Mesendoderm (in vitro differentiated cells): ENCODE results near the gene TIMP3.

Source experiments
- DNase-seq: peaks from one replicate; pipeline ENCODE4 v3.0.0; 2013
- H2AK5ac ChIP-seq: 2 replicates; pipeline ENCODE4 v1.6.1; 2013; ENCODE audit warnings: low read length, inconsistent platforms
- H2BK120ac ChIP-seq: 2 replicates; pipeline ENCODE4 v1.6.1; 2013; ENCODE audit warnings: low read depth, mild to moderate bottlenecking, low read length, moderate library complexity, mixed read lengths
- H2BK15ac ChIP-seq: replicated peaks from 2 replicates; pipeline ENCODE4 v1.6.1; 2013; ENCODE audit warnings: low read depth, mild to moderate bottlenecking, moderate library complexity
- H2BK5ac ChIP-seq: 2 replicates; pipeline ENCODE4 v1.6.1; 2013; ENCODE audit warnings: low read length, inconsistent platforms
- H3K18ac ChIP-seq: 2 replicates; pipeline ENCODE4 v1.6.1; 2013; ENCODE audit warnings: mild to moderate bottlenecking, low read length, mixed read lengths
- H3K23ac ChIP-seq: one replicate; pipeline ENCODE4 v1.6.1; 2013; ENCODE audit warnings: low read length
- H3K27ac ChIP-seq: 2 replicates; pipeline ENCODE4 v1.5.1; 2013; ENCODE audit warnings: low read depth, mild to moderate bottlenecking, inconsistent platforms, low read length, moderate library complexity
- H3K27me3 ChIP-seq: 2 replicates; pipeline ENCODE4 v1.6.1; 2013; ENCODE audit warnings: low read length, control low read depth, mild to moderate bottlenecking, inconsistent platforms; ENCODE audit not compliant: insufficient read depth, poor library complexity
- H3K36me3 ChIP-seq: 2 replicates; pipeline ENCODE4 v1.6.1; 2013; ENCODE audit warnings: low read length, inconsistent platforms; ENCODE audit not compliant: control insufficient read depth, insufficient read depth
- H3K4ac ChIP-seq: one replicate; pipeline ENCODE4 v1.6.1; 2013; ENCODE audit warnings: low read depth, mild to moderate bottlenecking, low read length, moderate library complexity
- H3K4me1 ChIP-seq: 2 replicates; pipeline ENCODE4 v1.6.1; 2013; ENCODE audit warnings: low read depth, low read length, inconsistent platforms; ENCODE audit not compliant: control insufficient read depth
- H3K4me2 ChIP-seq: 2 replicates; pipeline ENCODE4 v1.6.1; 2013; ENCODE audit warnings: low read length
- H3K4me3 ChIP-seq: 2 replicates; pipeline ENCODE4 v1.5.1; 2013; ENCODE audit warnings: mild to moderate bottlenecking, low read length
- H3K56ac ChIP-seq: one replicate; pipeline ENCODE4 v1.6.1; 2013; ENCODE audit warnings: low read length
- H3K79me1 ChIP-seq: 2 replicates; pipeline ENCODE4 v1.6.1; 2013; ENCODE audit warnings: low read length, inconsistent platforms
- H3K79me2 ChIP-seq: 2 replicates; pipeline ENCODE4 v1.6.1; 2013; ENCODE audit warnings: mild to moderate bottlenecking, low read length; ENCODE audit not compliant: control insufficient read depth, insufficient read depth
- H3K9ac ChIP-seq: 2 replicates; pipeline ENCODE4 v1.6.1; 2013; ENCODE audit warnings: low read length, inconsistent platforms
- H4K5ac ChIP-seq: one replicate; pipeline ENCODE4 v1.6.1; 2013; ENCODE audit warnings: low read length
- H4K8ac ChIP-seq: one replicate; pipeline ENCODE4 v1.6.1; 2013; ENCODE audit warnings: low read depth, mild to moderate bottlenecking, control low read depth, low read length, moderate library complexity
- WGBS: extraction: QIAGEN DNeasy Blood & Tissue Kit; methylation state at CpG from one replicate; pipeline ENCODE4 v1.1.7; 2013; ENCODE audit warnings: low lambda C conversion rate, missing lambda C conversion rate; ENCODE audit not compliant: insufficient coverage; ENCODE audit errors: extremely low coverage; 5-methylcytosine and 5-hydroxymethylcytosine counted together

Gene TIMP3

GRCh38 chr22:32896891-32897290, 95.4 kb downstream of the TIMP3 start:
- Histone ChIP-seq H3K27ac (no peak overlapping the region), H3K23ac (no peak overlapping the region), H4K8ac (no peak overlapping the region), H3K79me1 (no peaks in the 10 kb centered on the region), H3K4me3 (no peak overlapping the region), H3K4me2 (no peak overlapping the region), H3K4me1 (no peaks in the 10 kb centered on the region), H3K27me3 (no peaks in the 10 kb centered on the region), H4K5ac (no peak overlapping the region), H2BK120ac (no peak overlapping the region), H3K4ac (no peak overlapping the region), H2AK5ac (no peak overlapping the region), H3K36me3 (no peaks in the 10 kb centered on the region), H2BK5ac (no peak overlapping the region), H3K56ac (no peak overlapping the region), H3K9ac (no peak overlapping the region), H3K79me2 (no peaks in the 10 kb centered on the region), H2BK15ac (no peak overlapping the region), H3K18ac (no peak overlapping the region)
- DNase-seq = no peak
- no CpG with 5 or more reads among the region's 7 CpGs for WGBS

GRCh38 chr22:32897400-32897799, 95.9 kb downstream of the TIMP3 start:
- H3K27ac ChIP-seq = no peak overlapping the region
- H3K18ac ChIP-seq = no peak overlapping the region
- DNase-seq = peak; percentile 62
- H3K4me3 ChIP-seq = no peak overlapping the region
- no peak overlapping the region for H4K5ac ChIP-seq
- no peaks in the 10 kb centered on the region for H3K79me1 ChIP-seq
- no peaks in the 10 kb centered on the region for H3K4me1 ChIP-seq
- H3K4ac ChIP-seq = no peak overlapping the region
- no peaks in the 10 kb centered on the region for H3K36me3 ChIP-seq
- H2BK15ac ChIP-seq = no peak overlapping the region
- WGBS = no CpG with 5 or more reads among the region's 5 CpGs
- no peak overlapping the region for H4K8ac ChIP-seq
- H3K23ac ChIP-seq = no peak overlapping the region
- H3K9ac ChIP-seq = no peak overlapping the region
- H2AK5ac ChIP-seq = no peak overlapping the region
- no peak overlapping the region for H2BK120ac ChIP-seq
- H2BK5ac ChIP-seq = no peak overlapping the region
- H3K79me2 ChIP-seq = no peaks in the 10 kb centered on the region
- no peak overlapping the region for H3K4me2 ChIP-seq
- no peak overlapping the region for H3K56ac ChIP-seq
- no peaks in the 10 kb centered on the region for H3K27me3 ChIP-seq

GRCh38 chr22:32900886-32901635, 99.6 kb downstream of the TIMP3 start:
- no peak overlapping the region for H4K8ac ChIP-seq
- no peak overlapping the region for H3K4me2 ChIP-seq
- no peak overlapping the region for H3K27ac ChIP-seq
- no peak overlapping the region for H2BK15ac ChIP-seq
- H3K4me1 ChIP-seq = no peaks in the 10 kb centered on the region
- WGBS = no CpG with 5 or more reads among the region's 4 CpGs
- H3K4ac ChIP-seq = no peak overlapping the region
- H3K23ac ChIP-seq = no peak overlapping the region
- no peak for DNase-seq
- H3K4me3 ChIP-seq = no peak overlapping the region
- no peak overlapping the region for H2BK120ac ChIP-seq
- no peaks in the 10 kb centered on the region for H3K79me1 ChIP-seq
- no peak overlapping the region for H3K18ac ChIP-seq
- H3K56ac ChIP-seq = no peak overlapping the region
- no peaks in the 10 kb centered on the region for H3K27me3 ChIP-seq
- no peak overlapping the region for H2AK5ac ChIP-seq
- H3K9ac ChIP-seq = no peak overlapping the region
- no peaks in the 10 kb centered on the region for H3K79me2 ChIP-seq
- H3K36me3 ChIP-seq = no peaks in the 10 kb centered on the region
- no peak overlapping the region for H4K5ac ChIP-seq
- H2BK5ac ChIP-seq = no peak overlapping the region

GRCh38 chr22:32901925-32902324, 100.4 kb downstream of the TIMP3 start:
- Histone ChIP-seq H3K18ac (no peak overlapping the region), H3K79me2 (no peaks in the 10 kb centered on the region), H3K36me3 (no peaks in the 10 kb centered on the region), H3K4me3 (no peak overlapping the region), H3K27ac (no peak overlapping the region), H3K56ac (no peak overlapping the region), H3K27me3 (no peaks in the 10 kb centered on the region), H3K4ac (no peak overlapping the region), H2AK5ac (no peak overlapping the region), H4K8ac (no peak overlapping the region), H3K23ac (no peak overlapping the region), H2BK120ac (no peak overlapping the region), H3K4me2 (no peak overlapping the region), H3K9ac (no peak overlapping the region), H3K79me1 (no peaks in the 10 kb centered on the region), H4K5ac (no peak overlapping the region), H3K4me1 (no peaks in the 10 kb centered on the region), H2BK15ac (no peak overlapping the region), H2BK5ac (no peak overlapping the region)
- no peak for DNase-seq
- WGBS = no CpG with 5 or more reads among the region's 1 CpG

- Histone ChIP-seq H2BK15ac (no peak overlapping the region), H2BK5ac (no peak overlapping the region), H3K27me3 (no peaks in the 10 kb centered on the region), H3K18ac (no peak overlapping the region), H2AK5ac (no peak overlapping the region), H3K79me2 (no peaks in the 10 kb centered on the region), H3K79me1 (no peaks in the 10 kb centered on the region), H3K4me2 (no peak overlapping the region), H4K8ac (no peak overlapping the region), H3K9ac (no peak overlapping the region), H3K4me1 (no peaks in the 10 kb centered on the region), H2BK120ac (no peak overlapping the region), H3K36me3 (no peaks in the 10 kb centered on the region), H3K56ac (no peak overlapping the region), H3K27ac (no peak overlapping the region), H4K5ac (no peak overlapping the region), H3K4ac (no peak overlapping the region), H3K23ac (no peak overlapping the region), H3K4me3 (no peak overlapping the region)
- no peak for DNase-seq
- WGBS = no CpG with 5 or more reads among the region's 5 CpGs
Observed at GRCh38 chr22:32903507-32903906, 102.0 kb downstream of the TIMP3 start.

- Histone ChIP-seq H2BK120ac (no peak overlapping the region), H4K8ac (no peak overlapping the region)
Observed at GRCh38 chr22:32904044-32904443, 102.5 kb downstream of the TIMP3 start.

More at GRCh38 chr22:32904044-32904443, 102.5 kb downstream of the TIMP3 start:
- H4K5ac ChIP-seq = no peak overlapping the region
- H3K27me3 ChIP-seq = no peaks in the 10 kb centered on the region
- H3K9ac ChIP-seq = no peak overlapping the region
- H3K23ac ChIP-seq = no peak overlapping the region
- no peak overlapping the region for H3K27ac ChIP-seq
- H3K79me2 ChIP-seq = no peaks in the 10 kb centered on the region
- no peaks in the 10 kb centered on the region for H3K36me3 ChIP-seq
- H2BK15ac ChIP-seq = no peak overlapping the region
- no peak overlapping the region for H3K18ac ChIP-seq
- WGBS = no CpG with 5 or more reads among the region's 3 CpGs
- no peaks in the 10 kb centered on the region for H3K79me1 ChIP-seq
- H3K56ac ChIP-seq = no peak overlapping the region
- H3K4me2 ChIP-seq = no peak overlapping the region
- no peak overlapping the region for H3K4me3 ChIP-seq
- H2BK5ac ChIP-seq = no peak overlapping the region
- H2AK5ac ChIP-seq = no peak overlapping the region
- H3K4ac ChIP-seq = no peak overlapping the region
- DNase-seq = peak; percentile 76
- no peaks in the 10 kb centered on the region for H3K4me1 ChIP-seq
